ENCODE measurements around the gene MITF. TPM values are rescaled to one million over a fixed set of nuclear protein-coding genes. Genes with fewer than 3 reads are reported as not detected.

Gene MITF
- total RNA-seq, 2 experiments from 2014 or later: not detected

GRCh38 chr3:69749461-69749860, 10.2 kb downstream of the MITF start:
- Histone ChIP-seq H3K36me3 (ENCODE audit: insufficient read depth, low read length) (no peaks in the 10 kb centered on the region), H2AFZ (ENCODE audit: low read length) (no peak overlapping the region), H3K79me2 (ENCODE audit: insufficient read depth, low read depth, low read length) (no peaks in the 10 kb centered on the region), H3K4me2 (ENCODE audit: low read length) (no peak overlapping the region), H4K20me1 (ENCODE audit: insufficient read depth, low read length) (no peaks in the 10 kb centered on the region), H3K9me2 (ENCODE audit: insufficient read depth, low read length) (no peaks in the 10 kb centered on the region), H3K4me3 (ENCODE audit: low read depth, low read length, poor library complexity, severe bottlenecking) (no peak overlapping the region), H3K27ac (ENCODE audit: low read depth, low read length, poor library complexity, severe bottlenecking) (no peak overlapping the region), H3K4me1 (ENCODE audit: insufficient read depth, low read length, poor library complexity, severe bottlenecking) (no peaks in the 10 kb centered on the region), H3K9me3 (ENCODE audit: low read length) (no peaks in the 10 kb centered on the region)
- BruUV-seq (replicated peaks): no TSS peak
- CTCF ChIA-PET (ENCODE audit: unreplicated experiment): no interaction called here
- no peak for DNase-seq (ENCODE audit: low spot score)
- intact Hi-C loops (cut with micrococcal nuclease; ENCODE audit: unreplicated experiment): no loop called here
- POLR2A ChIA-PET: no interaction called here
- TF ChIP-seq CTCF (conservative IDR thresholded peaks at IDR 0.05; ENCODE audit: low read length): no peak
- TF ChIP-seq EZH2phosphoT487 (IDR thresholded peaks at IDR 0.05; ENCODE audit: borderline replicate concordance, low read depth, low read length): no peak

GRCh38 chr3:69750549-69750948, 11.3 kb downstream of the MITF start:
- Histone ChIP-seq H3K79me2 (ENCODE audit: insufficient read depth, low read depth, low read length) (no peaks in the 10 kb centered on the region), H3K4me1 (ENCODE audit: insufficient read depth, low read length, poor library complexity, severe bottlenecking) (no peaks in the 10 kb centered on the region), H3K9me3 (ENCODE audit: low read length) (no peaks in the 10 kb centered on the region), H4K20me1 (ENCODE audit: insufficient read depth, low read length) (no peaks in the 10 kb centered on the region), H3K4me3 (ENCODE audit: low read depth, low read length, poor library complexity, severe bottlenecking) (no peak overlapping the region), H2AFZ (ENCODE audit: low read length) (no peak overlapping the region), H3K4me2 (ENCODE audit: low read length) (no peak overlapping the region), H3K36me3 (ENCODE audit: insufficient read depth, low read length) (no peaks in the 10 kb centered on the region), H3K27ac (ENCODE audit: low read depth, low read length, poor library complexity, severe bottlenecking) (no peak overlapping the region), H3K9me2 (ENCODE audit: insufficient read depth, low read length) (no peaks in the 10 kb centered on the region)
- no peak for DNase-seq (ENCODE audit: low spot score)
- no TSS peak for BruUV-seq (replicated peaks)
- TF ChIP-seq CTCF (conservative IDR thresholded peaks at IDR 0.05; ENCODE audit: low read length): no peak
- no peak for TF ChIP-seq EZH2phosphoT487 (IDR thresholded peaks at IDR 0.05; ENCODE audit: borderline replicate concordance, low read depth, low read length)
- intact Hi-C loops (cut with micrococcal nuclease; ENCODE audit: unreplicated experiment): no loop called here
- ChIA-PET CTCF (ENCODE audit: unreplicated experiment) (no interaction called here), POLR2A (no interaction called here)

GRCh38 chr3:69751074-69751476, 11.8 kb downstream of the MITF start:
- TF ChIP-seq CTCF (conservative IDR thresholded peaks at IDR 0.05; ENCODE audit: low read length): no peak
- TF ChIP-seq EZH2phosphoT487 (IDR thresholded peaks at IDR 0.05; ENCODE audit: borderline replicate concordance, low read depth, low read length): no peak
- Histone ChIP-seq H4K20me1 (ENCODE audit: insufficient read depth, low read length) (no peaks in the 10 kb centered on the region), H2AFZ (ENCODE audit: low read length) (no peak overlapping the region), H3K9me2 (ENCODE audit: insufficient read depth, low read length) (no peaks in the 10 kb centered on the region), H3K9me3 (ENCODE audit: low read length) (no peaks in the 10 kb centered on the region), H3K36me3 (ENCODE audit: insufficient read depth, low read length) (no peaks in the 10 kb centered on the region), H3K4me3 (ENCODE audit: low read depth, low read length, poor library complexity, severe bottlenecking) (no peak overlapping the region), H3K4me1 (ENCODE audit: insufficient read depth, low read length, poor library complexity, severe bottlenecking) (no peaks in the 10 kb centered on the region), H3K27ac (ENCODE audit: low read depth, low read length, poor library complexity, severe bottlenecking) (no peak overlapping the region), H3K79me2 (ENCODE audit: insufficient read depth, low read depth, low read length) (no peaks in the 10 kb centered on the region), H3K4me2 (ENCODE audit: low read length) (no peak overlapping the region)
- no peak for DNase-seq (ENCODE audit: low spot score)
- no TSS peak for BruUV-seq (replicated peaks)
- POLR2A ChIA-PET: no interaction called here
- CTCF ChIA-PET (ENCODE audit: unreplicated experiment): no interaction called here
- intact Hi-C loops (cut with micrococcal nuclease; ENCODE audit: unreplicated experiment): no loop called here
